Amygdala (tissue), 56 donors: Measurements from ENCODE around the gene ADGRG6.
"Not testable (repeated sequence)": the region's sequence is repeated elsewhere in the genome, so short reads cannot be mapped to it uniquely, and the experiment has no call there.

Experiments
- DNase-seq, 56 donors: peaks; one replicate each; lab custom pipeline; 2025; lab: John Stamatoyannopoulos, UW

Gene ADGRG6

GRCh38 chr6:142301651-142302391, at the start of gene ADGRG6:
ADGRG6 (plus strand) TSS chr6:142302007; CDS start chr6:142302330, 323 bp downstream.
- DNase-seq = peak in 4 of 56 donors; percentile 6 to 20 (median 14)

- DNase-seq = no peak
Observed at GRCh38 chr6:142254513-142254912, 47.3 kb upstream of the ADGRG6 start.

- DNase-seq = no peak
Observed at GRCh38 chr6:142255785-142256184, 46.0 kb upstream of the ADGRG6 start.

GRCh38 chr6:142258305-142258704, 43.5 kb upstream of the ADGRG6 start:
- DNase-seq = no peak

- no peak for DNase-seq
Observed at GRCh38 chr6:142258757-142259156, 43.0 kb upstream of the ADGRG6 start.

GRCh38 chr6:142260748-142261147, 41.1 kb upstream of the ADGRG6 start:
- DNase-seq = no peak

- no peak for DNase-seq
Observed at GRCh38 chr6:142262231-142262630, 39.6 kb upstream of the ADGRG6 start.

- no peak for DNase-seq
Observed at GRCh38 chr6:142265476-142265875, 36.3 kb upstream of the ADGRG6 start.

- no peak for DNase-seq
Observed at GRCh38 chr6:142266060-142266459, 35.7 kb upstream of the ADGRG6 start.

- DNase-seq = no peak
Observed at GRCh38 chr6:142271476-142271875, 30.3 kb upstream of the ADGRG6 start.

- no peak for DNase-seq
Observed at GRCh38 chr6:142274656-142275055, 27.2 kb upstream of the ADGRG6 start.

- no peak for DNase-seq
Observed at GRCh38 chr6:142275236-142276006, 26.4 kb upstream of the ADGRG6 start.

GRCh38 chr6:142276256-142276655, 25.6 kb upstream of the ADGRG6 start:
- DNase-seq = no peak

- DNase-seq = no peak
Observed at GRCh38 chr6:142279350-142280180, 22.2 kb upstream of the ADGRG6 start.

- no peak for DNase-seq
Observed at GRCh38 chr6:142280265-142280664, 21.5 kb upstream of the ADGRG6 start.

GRCh38 chr6:142280927-142281326, 20.9 kb upstream of the ADGRG6 start:
- DNase-seq = no peak

- not testable (repeated sequence) for DNase-seq
Observed at GRCh38 chr6:142283138-142283537, 18.7 kb upstream of the ADGRG6 start.

GRCh38 chr6:142284419-142284818, 17.4 kb upstream of the ADGRG6 start:
- DNase-seq = no peak

- no peak for DNase-seq
Observed at GRCh38 chr6:142285235-142286087, 16.3 kb upstream of the ADGRG6 start.

GRCh38 chr6:142286088-142286409, 15.8 kb upstream of the ADGRG6 start:
- no peak for DNase-seq
